Measurements from ENCODE around the gene MAB21L4. TPM values are rescaled to one million over a fixed set of nuclear protein-coding genes. Genes with fewer than 3 reads are reported as not detected.

The MAB21L4 gene
- total RNA-seq, 4 donors from 2014 or later: 0.83 TPM; not detected in 3

DNA sequence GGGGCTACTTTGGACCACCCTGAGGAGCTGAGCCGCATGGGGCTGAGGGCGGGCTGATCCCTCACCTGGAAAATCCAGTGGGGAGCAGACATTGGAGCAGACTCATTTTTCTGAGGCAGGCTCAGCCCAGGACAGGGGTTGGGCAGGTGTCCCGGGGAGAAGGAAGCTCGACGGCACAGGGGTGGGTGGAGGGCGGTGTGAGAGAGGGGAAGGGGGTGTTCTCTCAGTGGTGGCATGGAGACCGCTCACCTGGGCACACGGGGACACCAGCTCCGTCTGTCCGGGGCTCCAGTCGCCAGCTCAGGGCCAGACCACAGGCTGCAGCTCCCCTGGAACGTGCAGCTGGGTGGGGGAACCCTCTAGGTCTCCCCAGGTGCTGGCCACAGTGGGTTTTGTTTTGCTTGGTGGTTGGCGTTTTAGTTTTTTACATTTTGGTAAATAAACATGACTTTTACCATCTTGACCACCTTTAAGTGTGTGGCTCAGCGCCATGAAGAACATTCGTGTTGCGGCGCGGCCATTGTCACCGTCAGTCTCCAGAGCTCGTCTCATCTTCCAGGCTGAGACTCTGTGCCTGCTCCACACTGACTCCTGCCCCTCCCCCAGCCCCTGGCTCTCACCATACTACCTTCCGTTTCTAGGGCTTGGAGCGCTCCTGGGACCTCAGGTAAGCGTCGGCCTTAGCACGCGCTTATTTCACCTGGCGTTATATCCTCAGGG is 4.3 kb upstream of the MAB21L4 start:
- peaks cover 11 to 20% (median 13%) of the 10 kb centered on the region in 4 donors for H3K4me1 ChIP-seq
- 88% methylated on average over 20 of the region's 27 CpGs for WGBS
- H3K27ac ChIP-seq (replicated peaks in 1 of 4): no peak overlapping the region
- H3K27me3 ChIP-seq: peaks cover 0 to 5% (median 0%) of the 10 kb centered on the region in 4 donors
- TF ChIP-seq POLR2AphosphoS5 (IDR thresholded peaks at IDR 0.05) (no peak), EP300 (IDR thresholded peaks at IDR 0.05) (no peak), POLR2A (IDR thresholded peaks at IDR 0.05; ENCODE audit: low read depth) (no peak), CTCF (IDR thresholded peaks at IDR 0.05) (no peak)
- DNase-seq (ENCODE audit: extremely low spot score): no peak
- intact Hi-C loops (cut with DNase I): no loop called here
- no peaks in the 10 kb centered on the region for H3K36me3 ChIP-seq
- H3K4me3 ChIP-seq: no peak overlapping the region
- no peaks in the 10 kb centered on the region for H3K9me3 ChIP-seq

DNA sequence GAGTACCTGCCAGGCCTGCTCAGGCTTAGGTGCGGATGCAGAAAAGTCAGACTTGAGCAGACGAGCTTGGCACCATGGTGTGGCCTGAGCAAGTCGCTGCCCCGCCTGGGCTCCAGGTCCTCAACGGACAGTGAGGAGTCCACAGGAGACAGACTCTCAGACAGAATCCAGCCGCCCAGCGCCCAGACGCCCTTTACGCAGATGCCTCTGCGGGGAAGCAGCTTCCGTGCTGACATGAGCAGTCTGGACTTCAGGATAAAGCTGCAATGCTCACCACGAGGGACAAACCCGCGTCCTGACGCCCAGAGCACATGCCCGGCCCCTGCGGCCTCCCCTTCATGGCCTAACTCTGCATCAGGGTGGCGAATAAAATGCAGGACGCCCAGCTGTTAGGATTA is 3.5 kb upstream of the MAB21L4 start:
- 82% methylated on average over 9 of the region's 19 CpGs for WGBS
- no peak for DNase-seq (ENCODE audit: extremely low spot score)
- intact Hi-C loops (cut with DNase I): no loop called here

DNA sequence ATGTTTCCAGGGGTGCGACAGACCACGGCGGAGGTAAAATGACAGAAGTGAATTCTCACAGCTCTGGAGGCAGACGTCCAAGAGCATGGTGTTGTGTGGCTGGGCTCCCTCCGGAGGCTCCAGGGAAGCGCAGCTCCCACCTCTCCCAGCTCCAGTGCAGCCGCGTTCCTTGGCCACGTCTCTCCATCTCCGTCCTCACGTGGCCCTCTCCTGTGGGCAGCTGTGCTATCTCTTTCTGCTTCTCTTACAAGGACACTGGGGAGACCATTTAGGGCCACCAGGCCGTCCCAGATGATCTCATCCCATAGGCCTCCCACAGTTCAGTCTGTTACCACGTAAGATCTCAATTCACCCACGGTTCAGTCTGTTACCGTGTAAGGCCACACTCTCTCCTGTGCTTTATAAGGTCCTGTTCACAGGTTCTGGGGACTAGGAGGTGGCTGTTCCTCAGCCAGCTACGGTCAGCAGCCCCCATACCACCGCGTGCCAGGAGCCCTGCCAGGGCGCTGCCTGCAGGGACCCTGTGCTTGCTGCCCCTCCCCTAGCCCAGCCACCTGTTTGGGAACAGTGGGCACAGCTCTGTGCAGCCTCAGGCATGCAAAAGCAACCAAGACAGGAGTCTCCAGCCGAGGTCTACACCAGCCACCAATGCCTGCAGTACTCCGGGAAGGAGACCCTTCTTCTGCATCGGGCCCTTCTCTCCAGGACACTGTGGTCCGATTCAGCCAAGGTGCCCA is 2.9 kb upstream of the MAB21L4 start:
- peak overlapping the region in 1 of 4 donors; percentile 26 for H3K27ac ChIP-seq (replicated peaks in 1 of 4)
- TF ChIP-seq POLR2AphosphoS5 (IDR thresholded peaks at IDR 0.05) (no peak), POLR2A (IDR thresholded peaks at IDR 0.05; ENCODE audit: low read depth) (no peak), EP300 (IDR thresholded peaks at IDR 0.05) (no peak), CTCF (IDR thresholded peaks at IDR 0.05) (no peak)
- WGBS: 54% methylated on average over 19 of the region's 23 CpGs

More for the DNA sequence above, 3.5 kb upstream of the MAB21L4 start:
- TF ChIP-seq CTCF (IDR thresholded peaks at IDR 0.05) (no peak), POLR2AphosphoS5 (IDR thresholded peaks at IDR 0.05) (no peak), EP300 (IDR thresholded peaks at IDR 0.05) (no peak), POLR2A (IDR thresholded peaks at IDR 0.05; ENCODE audit: low read depth) (no peak)
- H3K27me3 ChIP-seq: no peaks in the 10 kb centered on the region
- peaks cover 11 to 20% (median 13%) of the 10 kb centered on the region in 4 donors for H3K4me1 ChIP-seq
- no peaks in the 10 kb centered on the region for H3K9me3 ChIP-seq
- no peaks in the 10 kb centered on the region for H3K36me3 ChIP-seq
- no peak overlapping the region for H3K4me3 ChIP-seq
- H3K27ac ChIP-seq (replicated peaks in 1 of 4): no peak overlapping the region

DNA sequence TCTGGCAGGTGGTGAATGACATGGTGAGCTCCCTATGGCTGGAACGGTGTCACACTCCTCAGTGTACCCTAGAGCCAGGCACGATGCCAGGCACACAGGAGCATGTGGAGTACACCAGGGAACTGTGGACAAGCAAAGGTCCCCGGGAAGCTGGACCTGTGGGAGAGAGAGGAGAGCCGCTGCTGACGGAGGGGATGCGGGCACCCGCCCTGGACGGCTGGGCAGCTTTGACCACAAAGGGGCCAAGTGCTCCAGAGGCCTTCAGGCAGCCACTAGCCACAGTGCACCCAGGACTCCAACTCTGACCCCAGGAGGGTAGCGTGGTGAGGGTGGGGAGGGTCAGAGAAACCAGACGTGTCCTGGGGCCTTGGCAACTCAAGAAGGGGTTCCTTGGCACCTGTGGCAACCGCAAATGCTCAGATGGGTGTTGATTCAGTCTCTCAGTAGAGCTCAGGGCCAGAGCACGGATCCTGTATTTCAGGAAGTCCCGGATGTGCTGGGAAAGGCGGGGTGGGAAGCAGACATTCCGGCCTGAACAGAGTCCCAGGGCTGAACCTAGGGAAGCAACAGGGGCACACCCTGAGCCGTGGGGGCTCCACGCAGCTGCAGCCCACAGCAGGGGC is 2.3 kb upstream of the MAB21L4 start:
- TF ChIP-seq EP300 (IDR thresholded peaks at IDR 0.05): no peak
- no peak for TF ChIP-seq CTCF (IDR thresholded peaks at IDR 0.05)
- TF ChIP-seq POLR2AphosphoS5 (IDR thresholded peaks at IDR 0.05): no peak
- TF ChIP-seq POLR2A (IDR thresholded peaks at IDR 0.05; ENCODE audit: low read depth): no peak
- intact Hi-C loops (cut with DNase I): no loop called here
- no peak overlapping the region for H3K4me3 ChIP-seq
- H3K4me1 ChIP-seq: peaks cover 11 to 20% (median 13%) of the 10 kb centered on the region in 4 donors
- DNase-seq (ENCODE audit: extremely low spot score): no peak
- peaks cover 0 to 7% (median 0%) of the 10 kb centered on the region in 4 donors for H3K27me3 ChIP-seq
- no peaks in the 10 kb centered on the region for H3K36me3 ChIP-seq
- H3K27ac ChIP-seq (replicated peaks in 1 of 4): peak overlapping the region in 2 of 4 donors; percentile 6 to 43
- H3K9me3 ChIP-seq: no peaks in the 10 kb centered on the region
- 84% methylated on average over 12 of the region's 17 CpGs for WGBS

More for the DNA sequence above, 2.9 kb upstream of the MAB21L4 start:
- Histone ChIP-seq H3K36me3 (no peaks in the 10 kb centered on the region), H3K9me3 (no peaks in the 10 kb centered on the region), H3K27me3 (peaks cover 0 to 2% (median 0%) of the 10 kb centered on the region in 4 donors), H3K4me1 (peaks cover 11 to 20% (median 13%) of the 10 kb centered on the region in 4 donors), H3K4me3 (no peak overlapping the region)
- intact Hi-C loops (cut with DNase I): no loop called here
- DNase-seq (ENCODE audit: extremely low spot score): no peak

Data from esophagus muscularis mucosa (tissue), 4 donors.